ENCODE results near the gene SEZ6L.

DNA sequence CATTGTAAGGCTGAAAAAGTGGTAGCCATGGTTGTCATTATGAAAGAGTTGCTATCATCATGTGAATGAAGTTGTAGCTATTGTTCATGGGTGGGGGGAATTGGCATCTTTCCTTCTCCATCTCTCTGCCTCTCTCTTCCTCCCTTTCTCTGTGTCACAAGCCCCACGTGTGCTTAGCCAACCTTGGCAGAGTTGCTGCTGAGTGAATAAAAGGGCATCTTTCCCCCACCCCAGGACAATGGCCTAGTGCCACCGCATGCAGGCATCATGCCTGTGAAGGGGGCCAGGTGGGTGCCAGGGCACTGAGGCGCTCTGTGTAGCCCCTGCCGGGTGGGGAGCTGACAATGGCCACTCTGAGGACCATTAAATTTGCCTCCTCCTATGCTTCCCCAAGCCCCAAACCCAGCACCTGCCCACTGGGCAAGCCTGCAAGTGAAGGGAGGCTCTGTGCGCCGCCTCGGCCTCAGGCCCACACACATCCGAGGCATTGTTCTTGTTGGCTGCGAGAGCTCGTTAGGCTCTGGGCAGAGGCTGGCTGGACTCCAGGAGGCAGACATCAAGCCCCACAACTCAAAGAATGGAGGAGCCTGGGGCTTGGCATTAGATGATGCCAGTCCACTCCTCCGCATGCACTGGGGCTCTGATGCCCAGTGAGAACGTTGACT is 103.9 kb downstream of the SEZ6L start:
- TF ChIP-seq CTCF (conservative IDR thresholded peaks at IDR 0.05; ENCODE audit: low read length) = no peak
- no peak for TF ChIP-seq EZH2phosphoT487 (IDR thresholded peaks at IDR 0.05; ENCODE audit: borderline replicate concordance)

All from Loucy (cell line).